Measurements from ENCODE around the gene C14orf180. TPM values are rescaled to one million over a fixed set of nuclear protein-coding genes. Genes with fewer than 3 reads are reported as not detected.

Gene C14orf180
- total and polyA plus RNA-seq, 10 of the 15 experiments (the other 5 are each of a cell fraction or from before 2014, with no cell fraction given): not detected

- Histone ChIP-seq H3K4me2 (ENCODE audit: control insufficient read depth, insufficient read depth) (no peak overlapping the region), H2AFZ (ENCODE audit: control insufficient read depth, low read depth, low read length) (no peak overlapping the region), H3K27me3 (replicated peaks in 1 of 2; ENCODE audit: control insufficient read depth in 2 of 2, insufficient read depth in 2 of 2, low read length in 1 of 2) (peaks cover 0 to 4% of the 10 kb centered on the region in 2 experiments; a peak in 2 of 4 replicates), H3K36me3 (ENCODE audit: control insufficient read depth in 2 of 2, insufficient read depth in 2 of 2, low read length in 1 of 2) (no peaks in the 10 kb centered on the region), H3K4me3 (no peak overlapping the region), H3K27ac (ENCODE audit: control insufficient read depth, insufficient read depth) (no peak overlapping the region), H3K4me1 (ENCODE audit: control insufficient read depth, insufficient read depth, low read length) (no peaks in the 10 kb centered on the region), H4K20me1 (ENCODE audit: control insufficient read depth, insufficient read depth) (no peaks in the 10 kb centered on the region), H3K9ac (ENCODE audit: control insufficient read depth, insufficient read depth, low read length) (no peak overlapping the region), H3K79me2 (ENCODE audit: control insufficient read depth, insufficient read depth, low read length) (no peaks in the 10 kb centered on the region), H3K9me3 (replicated peaks; ENCODE audit: control insufficient read depth, insufficient read depth, low read length) (no peaks in the 10 kb centered on the region)
- RAD21 ChIA-PET (ENCODE audit: unreplicated experiment): no interaction called here
- no peak for DNase-seq (ENCODE audit: low read depth, low spot score)
- WGBS (ENCODE audit: insufficient coverage, insufficient replicate concordance, low lambda C conversion rate, missing lambda C conversion rate): 11% methylated on average over 11 of the region's 13 CpGs
- ATAC-seq: no peak
- TF ChIP-seq RELB (IDR thresholded peaks at IDR 0.05; ENCODE audit: low read depth) (no peak), PAX8 (IDR thresholded peaks at IDR 0.05) (no peak), IKZF1 (conservative IDR thresholded peaks at IDR 0.05) (no peak), KAT2A (conservative IDR thresholded peaks at IDR 0.05; ENCODE audit: control insufficient read depth, low read depth, low read length) (no peak), SIX5 (IDR thresholded peaks at IDR 0.05; ENCODE audit: low read depth, low read length, severe bottlenecking) (no peak), ZSCAN29 (IDR thresholded peaks at IDR 0.05) (no peak), CHD4 (IDR thresholded peaks at IDR 0.05) (no peak), NFIC (IDR thresholded peaks at IDR 0.05; ENCODE audit: low read depth, low read length) (no peak), MEF2A (IDR thresholded peaks at IDR 0.05; ENCODE audit: insufficient read depth, low read depth, low read length) (no peak), USF2 (IDR thresholded peaks at IDR 0.05; ENCODE audit: borderline replicate concordance, low read depth, low read length) (no peak), PBX3 (IDR thresholded peaks at IDR 0.05; ENCODE audit: insufficient replicate concordance, low read depth, low read length) (no peak), TARDBP (IDR thresholded peaks at IDR 0.05; ENCODE audit: borderline replicate concordance) (no peak), ATF3 (IDR thresholded peaks at IDR 0.05; ENCODE audit: borderline replicate concordance, extremely low read depth, low read depth, low read length) (no peak), HDGF (IDR thresholded peaks at IDR 0.05) (no peak)
- SMC1A ChIA-PET (ENCODE audit: uncharacterized antibody, unreplicated experiment): no interaction called here
- FAIRE-seq: no peak
- in situ Hi-C loops (cut with MboI) (no loop called here), intact Hi-C loops (cut with micrococcal nuclease; ENCODE audit: unreplicated experiment) (no loop called here)
- no TSS peak for BruUV-seq (replicated peaks)
- CTCF ChIA-PET: no interaction called here
- POLR2A ChIA-PET: interaction anchor here (0.5 kb wide), 1 partner anchor 203 kb away, joined by 3 read pairs; no protein-coding TSS in a partner anchor
Observed at GRCh38 chr14:104556256-104557021, 23.1 kb upstream of the C14orf180 start.

Data from GM12878 (cell line).